ENCODE results near the gene NCOA3.
A peak's percentile ranks its signal among the peaks of the same experiment; 100 is the strongest.
"Not testable (repeated sequence)": the region's sequence is repeated elsewhere in the genome, so short reads cannot be mapped to it uniquely, and the experiment has no call there.

Gene NCOA3

DNA sequence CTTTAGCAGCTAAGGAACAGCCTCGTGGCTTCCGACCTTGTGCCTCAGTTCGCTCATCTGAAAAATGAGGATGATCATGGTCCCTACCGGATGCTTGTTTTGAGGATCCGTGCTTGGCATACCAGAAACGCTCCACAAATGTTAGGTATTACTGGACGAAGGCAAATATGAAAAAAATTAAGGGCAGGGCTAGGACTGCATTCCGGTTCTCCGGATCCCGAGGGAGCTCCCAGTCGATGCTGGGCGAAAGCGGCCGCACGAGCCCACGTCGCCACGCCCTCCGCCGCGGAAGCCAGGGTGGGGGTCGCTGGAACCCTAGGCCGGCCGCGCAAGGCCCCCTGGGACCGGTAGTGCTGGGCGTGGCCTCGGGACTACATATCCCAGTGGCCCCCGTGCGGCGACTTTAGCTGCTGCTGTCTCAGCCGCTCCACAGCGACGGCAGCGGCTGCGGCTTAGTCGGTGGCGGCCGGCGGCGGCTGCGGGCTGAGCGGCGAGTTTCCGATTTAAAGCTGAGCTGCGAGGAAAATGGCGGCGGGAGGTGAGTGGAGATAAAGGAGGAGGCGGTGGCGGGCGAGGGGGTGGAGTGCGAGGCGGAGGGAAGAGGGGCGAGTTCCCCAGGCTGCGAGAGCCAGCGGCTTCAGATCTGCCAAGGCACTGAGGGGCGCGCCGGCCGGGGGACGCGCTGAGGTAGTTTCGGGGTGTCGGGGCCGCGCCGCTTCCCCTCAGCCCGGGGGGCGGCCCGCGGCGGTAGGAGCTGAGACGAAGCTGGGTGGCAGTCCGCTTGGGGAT is at the start of gene NCOA3:
TSS of gene NCOA3 (plus strand) at position 406 of the 789 bp plus-strand sequence. CDS start 120,361 bp downstream, outside the sequence.
- DNase-seq = peak; percentile 95

DNA sequence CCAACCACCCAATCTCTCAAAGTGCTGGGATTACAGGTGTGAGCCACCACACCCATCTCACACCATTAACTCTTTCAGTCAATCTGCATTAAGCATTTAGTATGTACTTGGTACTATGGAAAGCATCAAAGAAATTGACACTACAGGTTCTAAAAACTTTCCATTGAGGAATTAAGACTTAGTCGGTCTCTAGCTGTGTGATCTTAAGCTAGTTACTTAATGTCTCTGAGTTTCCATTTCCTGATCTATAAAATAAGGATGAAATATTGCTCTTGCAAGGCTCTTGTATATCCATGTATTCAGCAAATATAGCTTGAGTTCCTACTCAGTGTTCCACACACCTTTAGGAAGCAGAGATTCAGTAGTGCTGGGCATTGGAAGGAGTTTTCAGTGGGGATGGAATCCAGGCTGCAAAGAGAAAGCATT is 48.9 kb upstream of the NCOA3 start:
- no peak for DNase-seq

DNA sequence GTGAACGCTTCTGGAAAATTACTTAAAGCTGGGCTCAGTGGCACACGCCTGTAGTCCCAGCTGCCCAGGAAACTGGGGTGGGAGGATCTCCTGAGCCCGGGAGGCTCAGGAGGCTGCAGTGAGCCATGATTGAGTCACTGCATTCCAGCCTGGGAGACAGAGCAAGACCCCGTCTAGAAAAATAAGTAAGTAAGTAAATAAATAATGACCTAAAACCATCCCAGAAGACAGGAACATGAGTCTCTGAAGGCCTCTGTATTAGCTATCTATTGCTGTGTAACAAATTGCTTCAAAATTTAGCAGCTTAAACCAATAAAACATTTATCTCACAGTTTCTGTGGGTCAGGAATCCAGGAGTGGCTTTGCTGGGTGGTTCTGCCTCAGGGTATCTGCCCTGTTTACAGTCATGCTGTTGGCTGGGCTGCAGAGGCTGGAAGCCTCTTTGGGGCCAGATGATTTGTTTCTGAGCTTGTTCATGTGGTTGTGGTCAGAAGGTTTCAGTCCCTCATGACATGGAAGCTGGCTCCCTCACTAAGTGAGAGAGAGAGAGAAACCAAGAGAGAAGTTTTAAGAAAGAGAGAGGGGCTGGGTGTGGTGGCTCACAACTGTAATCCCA is 48.4 kb upstream of the NCOA3 start:
- DNase-seq = no peak

DNA sequence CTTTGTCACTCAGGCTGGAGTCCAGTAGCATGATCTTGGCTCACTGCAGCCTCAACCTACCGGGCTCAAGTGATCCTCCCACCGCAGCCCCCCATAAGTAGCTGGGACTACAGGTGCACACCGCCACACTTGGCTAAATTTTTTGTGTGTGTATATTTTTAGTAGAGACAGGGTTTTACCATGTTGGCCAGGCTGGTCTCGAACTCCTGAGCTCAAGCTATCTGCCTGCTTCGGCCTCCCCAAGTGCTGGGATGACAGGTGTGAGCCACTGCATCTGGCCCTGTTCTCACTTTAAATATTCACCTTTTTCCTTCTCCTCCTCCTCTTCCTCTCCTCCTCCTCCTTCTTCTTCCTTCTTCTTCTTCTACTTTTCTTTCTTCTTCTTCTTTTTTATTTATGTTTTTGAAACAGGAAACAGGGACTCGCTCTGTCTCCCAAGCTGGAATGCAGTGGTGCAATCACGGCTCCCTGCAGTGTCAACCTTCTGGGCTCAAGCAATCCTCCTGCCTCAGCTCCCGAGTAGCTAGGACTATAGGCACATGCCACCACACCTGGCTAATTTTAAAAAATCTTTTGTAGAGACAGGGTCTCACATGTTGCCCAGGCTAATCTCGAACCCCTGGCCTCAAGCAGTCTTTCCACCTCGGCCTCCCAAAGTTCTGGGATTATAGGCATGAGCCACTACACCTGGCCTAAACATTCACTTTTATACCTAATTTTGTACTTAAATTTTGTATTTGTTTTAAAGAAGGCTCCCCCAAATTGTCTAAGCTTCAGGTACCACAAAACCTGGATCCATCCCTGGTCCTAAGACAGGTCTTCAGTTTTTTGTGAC is 47.2 kb upstream of the NCOA3 start:
- DNase-seq = no peak

DNA sequence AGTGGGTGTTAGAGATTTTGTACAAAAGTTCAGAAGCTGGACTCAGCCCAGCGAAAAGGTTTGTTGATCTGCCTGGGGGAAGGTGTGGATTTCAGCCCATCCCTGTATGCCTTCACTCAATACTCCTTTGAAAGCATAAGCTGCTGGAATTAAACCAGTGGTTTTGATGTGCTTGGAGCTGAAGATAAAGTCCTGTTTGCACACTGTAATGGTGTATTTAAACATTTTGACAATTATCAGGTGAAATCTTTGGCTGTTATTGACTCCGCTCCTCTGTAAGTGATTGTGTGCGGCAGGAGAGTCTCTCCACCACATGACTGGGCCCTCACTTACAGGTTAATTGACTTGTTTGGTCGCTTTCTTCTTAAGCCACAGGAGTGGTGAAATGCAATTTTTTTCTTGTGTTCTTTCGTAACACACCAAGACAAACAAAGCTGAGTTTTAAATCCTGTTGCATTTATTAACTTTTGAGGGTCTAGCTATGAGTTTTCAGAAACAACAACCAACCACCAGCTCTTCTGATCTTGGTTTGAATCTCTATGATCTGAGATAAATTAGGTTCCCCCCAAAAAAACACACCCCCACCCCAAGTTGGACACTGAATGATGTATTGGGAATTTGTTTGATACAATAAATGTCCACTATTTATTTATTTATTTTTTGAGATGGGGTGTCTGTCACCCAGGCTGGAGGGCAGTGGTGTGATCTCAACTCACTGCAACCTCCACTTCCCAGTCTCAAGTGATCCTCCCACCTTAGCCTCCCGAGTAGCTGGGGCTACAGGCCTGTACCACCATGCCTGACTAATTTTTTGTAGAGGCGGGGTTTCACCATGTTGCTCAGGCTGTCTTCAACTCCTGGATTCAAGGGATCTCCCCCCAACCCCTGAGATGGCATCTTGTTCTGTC is 46.3 kb upstream of the NCOA3 start:
- DNase-seq = no peak

DNA sequence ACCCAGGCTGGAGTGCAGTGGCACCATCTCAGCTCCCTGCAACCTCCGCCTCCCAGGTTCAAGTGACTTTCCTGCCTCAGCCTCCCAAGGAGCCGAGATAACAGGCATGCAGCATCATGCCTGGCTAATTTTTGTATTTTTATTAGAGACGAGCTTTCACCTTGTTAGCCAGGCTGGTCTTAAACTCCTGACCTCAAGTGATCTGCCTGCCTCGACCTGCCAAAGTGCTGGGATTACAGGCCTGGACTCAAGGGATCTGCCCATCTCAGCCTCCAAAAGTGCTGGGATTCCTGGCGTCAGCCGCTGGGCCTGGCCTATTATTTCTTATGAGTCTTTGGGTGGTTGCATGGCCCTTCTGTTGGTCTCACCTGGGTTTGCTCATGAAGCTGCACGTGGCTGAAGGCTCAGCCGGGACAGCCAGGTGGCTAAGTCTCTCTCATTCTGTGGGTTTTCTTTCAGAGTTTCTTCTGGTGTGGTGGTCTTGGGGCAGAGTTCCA is 45.6 kb upstream of the NCOA3 start:
- no peak for DNase-seq

DNA sequence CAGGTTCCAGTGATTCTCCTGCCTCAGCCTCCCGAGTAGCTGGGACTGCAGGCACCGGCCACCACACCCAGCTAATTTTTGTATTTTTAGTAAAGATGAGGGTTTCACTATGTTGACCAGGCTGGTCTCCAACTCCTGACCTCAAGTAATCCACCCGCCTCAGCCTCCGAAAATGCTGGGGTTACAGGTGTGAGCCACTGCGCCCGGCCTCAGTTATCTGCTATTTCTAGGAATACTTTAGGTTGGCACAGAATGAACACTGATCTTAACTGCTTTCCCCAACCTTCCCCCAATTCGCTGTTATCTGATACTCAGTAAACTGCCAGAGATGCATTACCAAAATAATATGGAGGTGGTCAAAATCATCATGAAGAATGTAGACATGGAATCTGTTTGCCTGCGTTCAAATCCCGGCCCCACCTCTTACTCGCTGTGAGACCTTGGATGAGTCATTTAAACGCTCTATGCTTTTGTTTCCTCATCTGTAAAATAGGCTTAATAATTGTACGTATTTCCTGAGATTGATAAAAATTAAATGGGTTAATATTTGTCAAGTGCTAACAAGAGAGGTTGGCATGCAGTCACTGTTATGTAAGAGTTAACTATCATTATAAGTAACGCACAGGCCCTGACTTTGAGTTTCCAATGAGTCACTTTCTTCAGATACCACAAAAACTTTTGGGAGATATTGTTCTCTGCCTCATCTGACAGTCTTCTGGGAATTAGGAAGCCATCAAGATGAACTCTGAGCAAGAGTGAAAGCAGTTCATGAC is 44.5 kb upstream of the NCOA3 start:
- DNase-seq = no peak

DNA sequence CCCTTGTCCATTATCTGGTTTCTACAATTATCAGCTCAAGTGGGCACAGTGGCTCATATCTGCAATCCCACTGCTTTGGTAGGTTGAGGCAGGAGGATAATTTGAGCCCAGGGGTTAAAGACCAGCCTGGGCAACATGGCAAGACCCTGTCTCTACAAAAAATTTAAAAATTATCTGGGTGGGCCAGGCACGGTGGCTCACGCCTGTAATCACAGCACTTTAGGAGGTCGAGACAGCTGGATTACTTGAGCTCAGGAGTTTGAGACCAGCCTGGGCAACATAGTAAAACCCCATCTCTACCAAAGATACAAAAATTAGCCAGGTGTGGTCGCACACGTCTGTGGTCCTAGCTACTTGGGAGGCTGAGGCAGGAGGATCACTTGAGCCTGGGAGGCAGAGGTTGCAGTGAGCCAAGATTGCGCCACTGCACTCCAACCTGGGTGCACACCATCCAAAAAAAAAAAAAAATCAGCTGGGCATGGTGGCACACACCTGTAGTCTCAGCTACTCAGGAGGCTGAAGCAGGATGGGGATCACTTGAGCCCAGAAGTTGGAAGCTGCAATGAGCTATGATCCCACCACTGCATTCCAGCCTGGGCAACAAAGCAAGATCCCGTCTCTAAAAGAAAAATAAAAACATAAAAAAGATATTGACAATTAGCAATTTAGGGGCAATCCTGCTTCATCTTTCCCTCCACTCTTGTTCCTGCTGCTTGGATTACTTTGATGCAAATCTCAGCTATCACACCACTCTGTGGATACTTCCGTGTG is 43.2 kb upstream of the NCOA3 start:
- not testable (repeated sequence) for DNase-seq

DNA sequence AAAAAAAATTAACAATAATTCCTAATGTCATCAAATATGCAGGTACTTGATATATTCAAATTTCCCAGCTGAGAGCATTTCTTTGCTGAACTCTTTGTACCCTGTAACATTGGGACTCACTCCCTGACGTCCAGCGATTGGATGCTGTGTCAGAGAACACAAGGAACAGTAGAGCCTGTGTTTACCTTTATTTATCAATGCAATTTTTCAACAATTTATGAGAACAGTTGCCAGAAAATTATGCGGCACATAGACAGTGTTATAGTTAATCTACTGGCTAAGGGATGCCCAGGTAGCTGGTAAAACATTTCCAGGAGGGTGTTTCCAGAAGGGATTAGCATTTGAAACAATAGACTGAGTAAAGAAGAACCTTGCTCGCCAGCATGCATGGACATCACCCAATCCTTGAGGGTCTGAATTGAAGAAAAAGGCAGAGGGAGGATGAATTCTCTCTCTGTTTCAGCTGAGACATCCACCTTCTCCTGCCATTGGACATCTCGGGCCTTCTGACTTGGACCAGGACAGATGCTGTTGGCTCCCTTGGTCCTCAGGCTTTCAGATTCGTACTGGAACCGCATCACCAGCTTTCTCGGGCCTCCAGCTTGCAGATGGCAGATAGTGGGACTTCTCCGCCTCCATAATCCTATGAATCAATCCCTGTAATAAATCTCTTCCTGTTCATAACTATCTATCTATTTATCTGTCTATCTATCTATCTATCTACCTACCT is 42.2 kb upstream of the NCOA3 start:
- DNase-seq = no peak

DNA sequence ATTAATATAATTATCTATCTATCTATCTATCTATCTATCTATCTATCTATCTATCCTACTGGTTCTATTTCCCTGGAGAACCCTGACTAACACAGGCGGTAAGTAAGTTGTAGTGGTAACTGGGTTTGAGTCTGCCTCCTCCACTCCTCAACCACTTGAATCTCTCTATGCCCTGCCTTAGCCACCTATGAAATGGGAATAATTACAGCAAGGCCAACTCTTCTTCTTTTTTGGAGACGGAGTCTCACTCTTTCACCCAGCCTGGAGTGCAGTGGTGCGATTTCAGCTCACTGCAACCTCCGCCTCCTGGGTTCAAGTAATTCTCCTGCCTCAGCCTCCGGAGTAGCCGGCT is 41.0 kb upstream of the NCOA3 start:
- DNase-seq = not testable (repeated sequence)

DNA sequence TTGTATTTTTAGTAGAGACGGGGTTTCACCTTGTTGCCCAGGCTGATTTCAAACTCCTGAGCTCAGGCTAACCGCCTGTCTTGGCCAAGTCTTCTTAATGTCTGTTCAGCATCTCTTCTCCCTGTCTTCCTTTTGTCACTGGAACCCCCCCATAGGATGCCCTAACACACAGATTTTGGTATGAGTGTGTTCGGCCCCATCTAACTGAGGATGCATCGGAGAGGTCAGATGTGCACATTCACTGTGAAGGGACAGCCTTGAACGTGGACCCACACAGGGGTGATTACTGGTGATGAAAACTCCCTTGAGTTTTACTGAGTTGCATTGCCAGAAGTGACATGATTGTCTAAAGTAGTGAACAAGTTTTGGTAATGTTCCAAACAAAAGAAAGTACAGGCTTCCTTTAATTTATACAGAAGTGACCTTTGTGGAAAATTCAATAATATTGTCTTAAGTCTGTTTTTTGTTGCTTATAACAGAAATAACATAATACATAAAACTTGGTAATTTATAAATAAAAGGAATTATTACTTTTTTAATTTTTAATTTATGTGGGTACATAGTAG is 40.5 kb upstream of the NCOA3 start:
- no peak for DNase-seq

DNA sequence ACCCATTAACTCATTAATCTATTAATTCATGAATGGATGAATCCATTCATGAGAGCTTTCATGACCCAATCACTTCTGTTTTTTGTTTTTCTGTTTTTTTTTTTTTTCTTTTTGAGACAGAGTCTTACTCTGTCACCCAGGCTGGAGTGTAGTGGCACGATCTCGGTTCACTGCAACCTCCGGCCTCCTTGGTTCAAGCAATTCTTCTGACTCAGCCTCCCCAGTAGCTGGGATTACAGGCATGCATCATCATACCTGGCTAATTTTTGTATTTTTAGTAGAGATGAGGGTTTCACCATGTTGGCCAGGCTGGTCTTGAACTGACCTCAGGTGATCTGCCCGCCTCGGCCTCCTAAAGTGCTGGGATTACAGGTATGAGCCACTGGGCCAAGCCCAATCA is 39.8 kb upstream of the NCOA3 start:
- not testable (repeated sequence) for DNase-seq

DNA sequence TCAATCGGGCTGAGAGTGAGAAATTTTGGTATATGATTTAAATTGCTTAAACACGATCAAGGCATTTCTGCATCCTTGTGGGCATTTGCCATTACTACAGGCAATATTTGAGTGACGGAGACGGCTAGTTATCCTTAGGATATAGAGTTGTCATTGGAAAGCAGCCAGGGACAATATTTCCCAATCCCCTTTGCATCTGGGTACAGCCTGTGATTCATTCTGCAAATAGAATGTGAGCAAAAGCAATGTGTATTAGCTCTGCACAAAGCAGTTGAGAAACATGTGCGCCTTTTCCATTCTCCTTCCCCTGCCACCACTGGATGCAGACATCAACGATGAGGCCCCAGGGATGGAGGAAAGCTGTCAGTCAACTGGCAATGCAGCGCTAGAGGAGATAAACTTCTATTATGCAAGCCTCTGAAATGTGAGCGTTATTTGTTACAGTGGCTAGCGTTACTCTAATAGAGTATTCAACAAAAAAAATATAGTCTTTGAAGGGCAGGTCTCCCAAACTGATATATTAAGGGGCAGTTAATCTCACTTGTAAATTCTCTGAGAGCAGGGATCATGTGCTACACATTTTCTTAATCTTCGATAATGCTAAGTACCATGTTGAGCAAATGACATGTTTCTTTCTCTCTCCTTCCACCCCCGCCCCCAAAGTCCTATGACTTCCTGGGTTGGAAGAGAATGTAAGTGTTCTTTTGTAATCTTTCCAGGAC is 37.1 kb upstream of the NCOA3 start:
- no peak for DNase-seq

DNA sequence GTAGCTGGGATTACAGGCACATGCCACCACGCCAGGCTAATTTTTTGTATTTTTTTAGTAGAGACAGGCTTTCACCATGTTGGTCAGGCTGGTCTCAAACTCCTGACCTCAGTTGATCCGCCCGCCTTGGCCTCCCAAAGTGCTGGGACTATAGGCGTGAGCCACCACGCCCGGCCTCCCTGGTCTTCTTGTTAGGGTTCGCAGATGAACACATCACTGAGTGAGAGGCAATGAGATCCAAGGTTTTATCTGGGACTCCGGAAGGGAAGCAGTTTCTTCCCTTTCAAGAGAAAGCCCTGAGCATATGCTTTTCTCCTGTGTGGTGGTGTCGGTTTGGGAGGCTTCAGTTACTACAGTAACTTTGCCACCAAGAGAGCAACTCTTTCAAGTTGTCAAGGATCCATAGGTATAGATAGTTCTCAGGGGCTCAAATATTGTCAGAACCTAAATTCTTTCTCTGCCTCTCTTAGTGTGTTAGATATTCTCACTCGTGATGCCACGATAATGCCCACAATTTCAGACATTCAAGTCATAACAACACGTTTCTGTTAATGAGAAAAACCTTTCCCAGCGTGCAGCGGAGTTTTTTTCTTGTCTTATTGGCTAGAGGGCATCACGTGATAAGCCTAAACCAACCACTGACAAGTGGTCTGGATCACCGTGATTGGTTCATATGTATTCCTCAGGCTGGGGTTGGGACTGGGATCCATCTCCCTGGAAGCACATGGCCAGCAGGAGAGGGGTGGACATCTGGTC is 36.2 kb upstream of the NCOA3 start:
- DNase-seq = no peak

DNA sequence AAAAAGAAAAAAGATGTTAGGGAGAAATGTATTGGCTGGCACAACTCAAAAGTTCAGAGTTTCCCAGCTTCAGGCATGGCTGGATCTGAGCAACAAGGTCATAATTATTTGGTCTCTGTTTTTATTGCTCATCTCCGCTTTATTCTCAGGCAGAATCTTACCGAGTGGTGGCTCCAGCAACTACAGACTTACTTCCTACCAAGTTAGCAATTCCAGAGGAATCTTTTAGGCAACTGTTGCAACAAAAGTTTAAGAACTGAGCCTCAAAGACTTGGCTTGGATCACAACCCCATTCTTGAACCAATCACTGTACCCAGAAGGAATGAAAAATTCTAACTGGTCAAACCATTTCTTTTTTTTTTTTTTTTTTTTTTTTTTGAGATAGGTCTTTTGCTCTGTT is 35.5 kb upstream of the NCOA3 start:
- DNase-seq = no peak

DNA sequence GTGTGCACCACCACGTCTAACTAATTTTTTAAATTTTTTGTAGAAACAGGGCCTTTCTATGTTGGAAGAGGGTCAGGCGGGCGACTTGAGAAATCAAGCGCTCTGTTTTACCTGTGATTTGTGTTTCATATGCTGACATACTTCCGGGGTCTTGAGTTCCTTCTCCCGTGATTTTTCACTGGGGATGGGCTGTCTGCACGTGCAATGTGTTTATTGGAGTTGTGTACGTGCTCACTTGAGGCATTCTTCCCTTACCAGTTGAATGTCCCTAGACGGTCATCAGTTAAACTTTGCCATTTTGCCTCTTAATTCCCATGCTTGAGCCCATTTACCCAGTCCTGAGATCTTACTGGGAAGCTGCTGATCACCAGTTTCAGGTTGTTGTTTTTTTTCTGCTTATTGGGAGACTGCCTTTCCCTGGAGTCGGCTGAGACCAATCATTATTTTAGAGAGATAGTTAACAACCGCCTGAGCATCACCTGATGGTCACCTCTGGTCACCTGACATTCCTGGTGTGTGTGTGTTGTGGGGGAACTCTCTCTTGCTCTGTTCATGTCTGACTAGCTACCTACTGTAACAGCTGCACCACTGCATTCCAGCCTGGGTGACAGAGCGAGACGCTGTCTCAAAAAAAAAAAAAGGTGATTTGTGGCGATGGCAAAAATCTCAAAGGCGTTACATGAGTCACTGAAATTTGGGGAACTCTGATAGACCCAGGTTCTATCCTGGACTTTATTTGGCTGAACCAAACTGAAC is 34.8 kb upstream of the NCOA3 start:
- no peak for DNase-seq

DNA sequence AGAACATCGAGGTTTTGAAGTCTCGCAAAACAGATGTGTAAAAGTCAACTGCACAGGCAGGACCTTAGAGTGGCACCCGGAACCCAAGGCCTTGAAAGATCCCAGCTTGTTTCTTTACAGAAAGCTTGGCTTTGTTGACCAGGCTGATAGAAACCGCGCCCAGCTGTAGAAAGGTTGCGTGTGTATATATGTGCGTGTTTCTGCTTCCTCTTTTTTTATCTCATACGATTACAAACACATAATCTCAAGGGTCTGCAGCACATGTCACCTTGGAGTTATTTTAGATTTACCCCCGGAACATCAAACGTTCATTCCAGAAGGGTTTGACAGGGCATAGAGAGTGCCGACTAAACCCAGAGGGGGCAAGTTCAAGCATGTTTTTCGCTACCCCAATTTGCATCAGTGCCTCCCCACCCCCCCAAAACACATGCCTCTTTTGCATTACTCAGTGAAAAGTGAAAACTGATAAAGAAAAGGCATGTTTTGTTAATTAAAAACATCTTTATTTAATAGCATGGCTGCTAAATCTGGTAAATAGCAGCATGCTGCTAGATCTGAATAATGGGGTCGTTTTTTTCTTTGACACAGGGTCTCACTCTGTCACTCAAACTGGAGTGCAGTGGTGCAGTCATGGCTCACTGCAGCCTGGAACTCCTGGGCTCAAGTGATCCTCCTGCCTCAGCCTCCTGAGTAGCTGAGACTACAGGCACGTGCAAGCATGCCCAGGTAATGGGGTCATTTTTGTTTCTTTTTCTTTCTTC is 33.2 kb upstream of the NCOA3 start:
- no peak for DNase-seq
